K562 (cell line): ENCODE data around the gene SBK3. TPM values are rescaled to one million over a fixed set of nuclear protein-coding genes. Genes with fewer than 3 reads are reported as not detected.

Source experiments
- ARNT ChIP-seq, 2 experiments: fragments of 450-650 bp; IDR thresholded peaks; 2 replicates each; pipeline ENCODE4 v1.6.1; 2016; ENCODE audit warnings: mild to moderate bottlenecking in 1 of 2
- GABPB1 ChIP-seq: sonication (generic); formaldehyde crosslinking; IDR thresholded peaks from 2 replicates; pipeline ENCODE4 v1.8.0; 2022; ENCODE audit warnings: mild to moderate bottlenecking, missing genetic modification reagents
- JUND ChIP-seq, 2 experiments: IDR thresholded peaks; 2 replicates in 1 of 2; 3 replicates in 1 of 2; pipeline ENCODE4 v1.6.1; 2011; ENCODE audit warnings: borderline replicate concordance in 2 of 2, low read depth in 2 of 2, low read length in 2 of 2, improper control_type of control experiment in 1 of 2, missing biosample characterization in 1 of 2, missing genetic modification characterization in 1 of 2, missing genetic modification reagents in 1 of 2
- MAZ ChIP-seq, 2 experiments: fragments of 450-650 bp in 1 of 2; sonication (generic) in 1 of 2; formaldehyde crosslinking; IDR thresholded peaks in 1 of 2; conservative IDR thresholded peaks in 1 of 2; 2 replicates each; pipeline versions ENCODE4 v1.4.0 to v1.5.0; 2020; ENCODE audit warnings: mild to moderate bottlenecking in 1 of 2, missing genetic modification reagents in 1 of 2
- NCOA1 ChIP-seq: fragments of 450-650 bp; IDR thresholded peaks from 2 replicates; pipeline ENCODE4 v1.6.1; 2016; ENCODE audit warnings: low read depth
- NFIC ChIP-seq: fragments of 450-650 bp; IDR thresholded peaks from 2 replicates; pipeline ENCODE4 v1.6.1; 2017; ENCODE audit warnings: mild to moderate bottlenecking, inconsistent platforms
- NR2C2 ChIP-seq, 2 experiments: fragments of 200-800 bp in 1 of 2; sonication (Bioruptor generic) in 1 of 2; sonication (generic) in 1 of 2; formaldehyde crosslinking in 1 of 2; IDR thresholded peaks; 2 replicates each; pipeline versions ENCODE4 v1.6.1 to v1.8.0; 2016 to 2022; ENCODE audit warnings: mild to moderate bottlenecking in 1 of 2, missing compliant biosample characterization in 1 of 2, missing genetic modification characterization in 1 of 2, missing genetic modification reagents in 1 of 2
- SPI1 ChIP-seq: IDR thresholded peaks from 2 replicates; pipeline ENCODE4 v1.6.1; 2011; ENCODE audit warnings: low read depth, low read length, control low read depth, borderline replicate concordance
- TFAP4 ChIP-seq: sonication (generic); formaldehyde crosslinking; IDR thresholded peaks from 2 replicates; pipeline ENCODE4 v1.8.0; 2022; ENCODE audit warnings: missing genetic modification reagents, mild to moderate bottlenecking, moderate library complexity, borderline replicate concordance
- ZBTB40 ChIP-seq, 2 experiments: fragments of 450-650 bp in 1 of 2; sonication (generic) in 1 of 2; formaldehyde crosslinking in 1 of 2; IDR thresholded peaks; 2 replicates each; pipeline versions ENCODE4 v1.7.1 to v1.9.0; 2016 to 2022; ENCODE audit warnings: inconsistent platforms in 1 of 2, mild to moderate bottlenecking in 1 of 2, missing genetic modification reagents in 1 of 2
- ZNF263 ChIP-seq: sonication (generic); formaldehyde crosslinking; IDR thresholded peaks from 2 replicates; pipeline ENCODE4 v1.8.0; 2022; ENCODE audit warnings: mild to moderate bottlenecking, missing genetic modification reagents, borderline replicate concordance
- ZNF589 ChIP-seq: fragments of 200-800 bp; sonication (Bioruptor generic); IDR thresholded peaks from 2 replicates; pipeline ENCODE4 v1.6.1; 2016; ENCODE audit warnings: low read depth, missing genetic modification characterization, missing compliant biosample characterization
- ZNF639 ChIP-seq, 2 experiments: fragments of 200-800 bp in 1 of 2; sonication (Bioruptor generic) in 1 of 2; sonication (generic) in 1 of 2; formaldehyde crosslinking in 1 of 2; IDR thresholded peaks in 1 of 2; conservative IDR thresholded peaks in 1 of 2; 2 replicates each; pipeline versions ENCODE4 v1.5.0 to v1.6.1; 2016 to 2020; ENCODE audit warnings: missing compliant biosample characterization in 1 of 2, missing genetic modification characterization in 1 of 2, missing genetic modification reagents in 1 of 2
- ZNF717 ChIP-seq: fragments of 250-450 bp; sonication (Bioruptor Pico); IDR thresholded peaks from 2 replicates; pipeline ENCODE4 v1.5.0; 2021
- polyA plus RNA-seq, 8 experiments: library from polyadenylated mRNA; depleted of rRNA in 4 of 8; stranded (reverse) in 5 of 8; unstranded in 3 of 8; fragments of >200 nt; fragmentation: Nextera tagmentation in 2 of 8; fragmentation: Illumina TruSeq in 1 of 8; extraction: Ambion mirVana in 2 of 8; extraction: Trizol in 1 of 8; gene quantifications; 2 replicates each; pipeline versions ENCODE4 v1.2.1 to v1.2.3, GENCODE V29; 2011 to 2014; ENCODE audit warnings: inconsistent platforms in 1 of 8, missing spikeins in 1 of 8
- total RNA-seq, 7 experiments: library from RNA; depleted of rRNA in 6 of 7; stranded (reverse); fragments of >200 nt in 6 of 7; fragmentation: Illumina TruSeq in 2 of 7; extraction: Trizol in 2 of 7; gene quantifications; 2 replicates each; pipeline versions ENCODE4 v1.2.1 to v1.2.3, GENCODE V29; 2011 to 2021; ENCODE audit warnings: low replicate concordance in 1 of 7

SBK3 gene
- total and polyA plus RNA-seq, 9 of the 15 experiments (the other 6 are each of a cell fraction or from before 2014, with no cell fraction given): 0.11 to 0.43 (median 0.13) TPM; not detected in 6

GRCh38 chr19:55580628-55581144, 35.3 kb upstream of the SBK3 start, which contains the start of gene ZNF579 (continued):
- TF ChIP-seq ZBTB40 (IDR thresholded peaks at IDR 0.05) (peak; percentile 96), ZBTB40 (CRISPR knock-in tag; IDR thresholded peaks at IDR 0.05) (no peak), NR2C2 (CRISPR knock-in tag; IDR thresholded peaks at IDR 0.05) (no peak), NR2C2 (tag; IDR thresholded peaks at IDR 0.05) (0 out of 2 replicates have a peak, but pooled peaks have one; percentile 54), ZNF263 (CRISPR knock-in tag) (peak; percentile 59; the same call in 1 of the 2 replicates), GABPB1 (CRISPR knock-in tag) (peak; percentile 96), TFAP4 (CRISPR knock-in tag) (no peak), ARNT (IDR thresholded peaks at IDR 0.05) (no peak), ZNF589 (CRISPR knock-in tag) (peak; percentile 66; the same call in 1 of the 2 replicates), MAZ (CRISPR knock-in tag; conservative IDR thresholded peaks at IDR 0.05 in 1 of 2, IDR thresholded peaks at IDR 0.05 in 1 of 2) (peak; percentile 80 to 90), ZNF717 (CRISPR knock-in tag) (no peak), SPI1 (0 out of 2 replicates have a peak, but pooled peaks have one; percentile 34), ZNF639 (CRISPR knock-in tag; conservative IDR thresholded peaks at IDR 0.05 in 1 of 2, IDR thresholded peaks at IDR 0.05 in 1 of 2) (0 out of 4 replicates have a peak, but pooled peaks of 1 of the 2 experiments have one; percentile 41), JUND (IDR thresholded peaks at IDR 0.05; ENCODE audit: borderline replicate concordance, low read depth, low read length) (peak; percentile 58; the same call in 1 of the 2 replicates), JUND (tag; IDR thresholded peaks at IDR 0.05; ENCODE audit: borderline replicate concordance, low read depth, low read length) (no peak; the same call in 2 of the 3 replicates), NFIC (peak; percentile 28; the same call in 1 of the 2 replicates), NCOA1 (peak; percentile 93)
